DND-41 (cell line): ENCODE results near the gene SFXN5.

Experiments used
- ATAC-seq: fragments of 200-7000 bp; cut with Tn5 transposase; 3 replicates; pipeline ENCODE4 v1.9.1; 2021; ENCODE audit warnings: low read depth; ENCODE audit not compliant: insufficient read depth
- DNase-seq: peaks from one replicate; pipeline ENCODE4 v3.0.0-alpha.2; 2020
- H2AFZ ChIP-seq: 2 replicates; pipeline ENCODE4 v1.6.0; 2012; ENCODE audit warnings: low read depth, low read length
- H3K27ac ChIP-seq: 2 replicates; pipeline ENCODE4 v1.5.1; 2012; ENCODE audit warnings: low read length, inconsistent platforms
- H3K27me3 ChIP-seq: fragments of 200-600 bp; sonication (generic); 2 replicates; pipeline ENCODE4 v1.6.0; 2012; ENCODE audit warnings: low read length, mild to moderate bottlenecking, inconsistent platforms; ENCODE audit not compliant: insufficient read depth, poor library complexity
- H3K36me3 ChIP-seq: 2 replicates; pipeline ENCODE4 v1.5.1; 2012; ENCODE audit warnings: low read length, inconsistent platforms; ENCODE audit not compliant: insufficient read depth
- H3K4me1 ChIP-seq: 2 replicates; pipeline ENCODE4 v1.5.1; 2012; ENCODE audit warnings: mild to moderate bottlenecking, low read length; ENCODE audit not compliant: insufficient read depth
- H3K4me2 ChIP-seq: 2 replicates; pipeline ENCODE4 v1.6.0; 2012; ENCODE audit warnings: mild to moderate bottlenecking, moderate library complexity, low read length, inconsistent platforms; ENCODE audit not compliant: insufficient read depth
- H3K4me3 ChIP-seq, 2 experiments: fragments of 200-600 bp in 1 of 2; shearing (Covaris generic) in 1 of 2; 2 replicates each; pipeline ENCODE4 v1.5.1; 2012 to 2016; ENCODE audit warnings: inconsistent platforms in 2 of 2, low read length in 2 of 2, mild to moderate bottlenecking in 2 of 2, low read depth in 1 of 2, moderate library complexity in 1 of 2
- H3K79me2 ChIP-seq: 2 replicates; pipeline ENCODE4 v1.6.0; 2012; ENCODE audit warnings: low read length, inconsistent platforms; ENCODE audit not compliant: insufficient read depth
- H3K9ac ChIP-seq: 2 replicates; pipeline ENCODE4 v1.6.0; 2012; ENCODE audit warnings: low read depth, mild to moderate bottlenecking, inconsistent platforms, low read length, moderate library complexity
- H3K9me3 ChIP-seq: 2 replicates; pipeline ENCODE4 v1.5.1; 2012; ENCODE audit warnings: low read length, moderate library complexity, mild to moderate bottlenecking, inconsistent platforms; ENCODE audit not compliant: insufficient read depth, severe bottlenecking
- H4K20me1 ChIP-seq: 2 replicates; pipeline ENCODE4 v1.6.0; 2012; ENCODE audit warnings: low read length; ENCODE audit not compliant: insufficient read depth
- CTCF ChIP-seq: IDR thresholded peaks from 2 replicates; pipeline ENCODE4 v1.5.1; 2012; ENCODE audit warnings: borderline replicate concordance, low read length, moderate library complexity, mild to moderate bottlenecking; ENCODE audit not compliant: poor library complexity, severe bottlenecking; ENCODE audit errors: extremely low read depth
- EZH2 ChIP-seq: IDR thresholded peaks from 3 replicates; pipeline ENCODE4 v1.6.1; 2012; ENCODE audit warnings: borderline replicate concordance, low read depth, mild to moderate bottlenecking, moderate library complexity, low read length, inconsistent platforms; ENCODE audit not compliant: severe bottlenecking

The SFXN5 gene

GRCh38 chr2:72996117-72996502 is 75.4 kb downstream of the SFXN5 start:
- Histone ChIP-seq H3K36me3 (no peaks in the 10 kb centered on the region), H2AFZ (no peak overlapping the region), H3K9me3 (no peaks in the 10 kb centered on the region), H3K79me2 (no peaks in the 10 kb centered on the region), H3K4me1 (no peaks in the 10 kb centered on the region), H3K9ac (no peak overlapping the region), H3K27me3 (no peaks in the 10 kb centered on the region), H3K27ac (no peak overlapping the region), H3K4me2 (no peak overlapping the region), H4K20me1 (no peaks in the 10 kb centered on the region), H3K4me3 (no peak overlapping the region)
- DNase-seq (no peak), ATAC-seq (no peak)
- TF ChIP-seq EZH2 (no peak), CTCF (no peak)

- H3K9ac ChIP-seq = no peak overlapping the region
- no peaks in the 10 kb centered on the region for H3K27me3 ChIP-seq
- no peaks in the 10 kb centered on the region for H3K4me1 ChIP-seq
- H3K4me3 ChIP-seq = no peak overlapping the region
- DNase-seq (no peak), ATAC-seq (no peak)
- no peaks in the 10 kb centered on the region for H3K36me3 ChIP-seq
- no peaks in the 10 kb centered on the region for H3K79me2 ChIP-seq
- H4K20me1 ChIP-seq = no peaks in the 10 kb centered on the region
- H2AFZ ChIP-seq = no peak overlapping the region
- H3K27ac ChIP-seq = no peak overlapping the region
- TF ChIP-seq EZH2 = no peak
- no peak for TF ChIP-seq CTCF
- no peak overlapping the region for H3K4me2 ChIP-seq
- H3K9me3 ChIP-seq = no peaks in the 10 kb centered on the region
Measured at GRCh38 chr2:72995430-72996116, 75.9 kb downstream of the SFXN5 start.

- TF ChIP-seq CTCF = no peak
- no peak for TF ChIP-seq EZH2
- no peaks in the 10 kb centered on the region for H3K36me3 ChIP-seq
- ATAC-seq (no peak), DNase-seq (no peak)
- no peaks in the 10 kb centered on the region for H3K4me1 ChIP-seq
- no peaks in the 10 kb centered on the region for H4K20me1 ChIP-seq
- no peak overlapping the region for H3K4me3 ChIP-seq
- H3K27me3 ChIP-seq = no peaks in the 10 kb centered on the region
- H3K9ac ChIP-seq = no peak overlapping the region
- no peaks in the 10 kb centered on the region for H3K9me3 ChIP-seq
- H3K27ac ChIP-seq = no peak overlapping the region
- no peak overlapping the region for H3K4me2 ChIP-seq
- no peak overlapping the region for H2AFZ ChIP-seq
- no peaks in the 10 kb centered on the region for H3K79me2 ChIP-seq
Measured at GRCh38 chr2:72994991-72995380, 76.5 kb downstream of the SFXN5 start.
